Inferior parietal cortex (tissue), 1 donor: ENCODE results near the gene DNAH8.

ENCODE experiments used
- DNase-seq: peaks from one replicate; pipeline ENCODE4 v3.0.0-alpha.2; 2016; ENCODE audit errors: extremely low spot score

Gene DNAH8

DNA sequence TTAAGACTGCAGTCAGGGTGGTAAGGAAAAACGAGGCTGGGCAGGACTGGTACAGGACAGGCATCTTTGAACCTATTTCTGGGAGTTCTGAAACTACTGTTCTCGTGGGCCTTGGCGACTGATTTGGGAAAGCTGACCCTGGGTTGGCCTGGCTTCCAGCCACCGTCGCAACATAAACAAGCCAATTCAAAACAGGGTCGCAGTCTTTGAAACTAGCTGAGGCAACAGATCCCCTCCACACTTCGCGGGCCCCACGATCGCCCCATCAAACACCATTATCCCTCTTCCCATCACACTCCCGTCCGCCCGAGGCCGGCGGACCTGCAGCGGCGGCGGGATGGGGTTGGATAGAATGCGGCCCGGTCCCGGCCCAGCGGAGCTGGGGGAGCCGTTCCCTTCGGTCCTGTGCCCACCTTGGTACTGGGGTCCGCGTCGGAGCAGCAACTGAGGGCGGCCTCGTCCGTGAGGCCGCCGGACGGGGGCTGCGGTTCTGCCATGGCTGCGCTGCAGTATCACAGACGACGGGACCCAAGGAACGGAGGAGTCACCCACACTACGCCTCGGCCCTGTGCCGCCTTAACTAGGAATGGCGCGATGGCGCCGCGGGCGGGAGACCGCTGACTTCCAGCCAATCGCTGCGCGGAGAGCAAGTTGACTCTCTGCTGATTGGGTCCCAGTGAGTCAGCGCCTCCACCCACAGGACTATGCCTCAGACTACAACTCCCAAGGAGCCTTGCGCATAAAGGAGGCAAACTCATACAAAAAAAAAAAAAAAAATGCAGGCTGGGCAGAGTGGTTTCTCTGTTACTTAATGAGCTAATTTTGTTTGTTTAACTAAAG is 12.3 kb upstream of the DNAH8 start, which contains the start of gene GLO1:
Gene GLO1, minus strand, starts transcription at position 588 of the 840 bp plus-strand sequence. Its CDS starts 91 bp downstream, at position 497.
- peak; percentile 99 for DNase-seq

DNA sequence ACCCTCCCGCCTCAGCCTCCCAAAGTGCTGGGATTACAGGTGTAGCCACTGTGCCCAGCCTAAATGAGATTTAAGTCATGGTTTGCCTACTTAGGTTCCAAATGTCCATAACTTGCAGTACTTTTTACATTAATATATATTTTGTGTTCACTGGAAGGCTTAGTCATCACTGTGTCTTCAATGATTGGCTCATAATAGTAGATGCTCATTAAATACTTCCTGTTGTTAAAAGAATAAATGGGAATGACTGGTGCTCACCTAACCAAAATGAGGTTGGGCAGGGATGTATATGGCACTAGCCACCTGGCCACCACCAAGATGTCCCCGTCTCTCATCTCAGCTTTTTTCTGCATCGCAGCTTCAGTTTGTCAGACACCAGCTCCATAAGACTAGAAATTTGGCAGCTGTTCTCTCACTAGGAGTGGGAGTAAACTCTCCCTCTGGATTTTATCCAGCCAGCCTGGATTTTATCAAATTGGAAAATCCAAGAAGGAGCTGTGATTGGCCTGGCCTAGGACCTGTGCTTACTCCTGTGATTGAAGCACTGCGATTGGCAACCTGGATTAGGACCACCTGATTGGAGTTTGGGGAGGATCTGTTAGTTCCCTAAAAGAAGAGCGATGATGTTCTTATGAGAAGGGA is 11.0 kb upstream of the DNAH8 start:
- DNase-seq, result no peak

DNA sequence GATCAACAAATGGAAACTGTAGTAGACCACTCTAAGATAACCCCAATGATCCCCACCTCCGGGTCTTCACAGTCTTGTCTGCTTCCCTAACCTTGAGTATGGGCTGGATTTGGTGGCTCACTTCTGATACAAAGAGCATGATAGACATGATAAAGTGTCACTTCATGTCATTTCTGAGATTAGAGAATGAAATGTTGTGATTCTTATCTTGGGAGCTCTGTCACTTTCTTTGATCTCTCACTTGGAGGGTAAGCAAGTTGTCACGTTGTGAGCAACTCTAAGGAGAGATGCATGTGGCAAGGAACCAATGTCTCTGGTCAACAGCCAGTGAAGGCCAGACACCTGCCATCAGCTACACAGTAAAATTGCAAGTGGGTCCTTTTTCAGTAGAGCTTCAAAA is 9.2 kb upstream of the DNAH8 start:
- DNase-seq, result no peak

DNA sequence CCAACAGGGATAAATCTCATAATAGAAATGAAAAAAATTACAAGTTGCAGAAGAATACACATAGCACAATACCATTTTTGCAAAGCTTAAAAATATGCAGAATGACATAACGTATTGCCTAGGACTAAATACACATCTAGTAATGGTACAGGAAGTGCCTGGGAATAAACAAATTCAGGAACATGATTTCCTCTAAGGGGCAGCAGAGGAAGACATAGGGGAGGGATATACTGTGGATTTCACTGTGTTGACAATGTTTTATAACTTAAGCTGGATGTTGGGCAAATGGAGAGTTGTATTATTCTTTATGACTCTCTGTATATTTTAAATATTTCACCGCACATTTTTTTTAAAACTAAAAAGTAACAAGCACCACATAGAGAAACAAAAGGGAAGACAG is 6.6 kb upstream of the DNAH8 start:
- no peak for DNase-seq

DNA sequence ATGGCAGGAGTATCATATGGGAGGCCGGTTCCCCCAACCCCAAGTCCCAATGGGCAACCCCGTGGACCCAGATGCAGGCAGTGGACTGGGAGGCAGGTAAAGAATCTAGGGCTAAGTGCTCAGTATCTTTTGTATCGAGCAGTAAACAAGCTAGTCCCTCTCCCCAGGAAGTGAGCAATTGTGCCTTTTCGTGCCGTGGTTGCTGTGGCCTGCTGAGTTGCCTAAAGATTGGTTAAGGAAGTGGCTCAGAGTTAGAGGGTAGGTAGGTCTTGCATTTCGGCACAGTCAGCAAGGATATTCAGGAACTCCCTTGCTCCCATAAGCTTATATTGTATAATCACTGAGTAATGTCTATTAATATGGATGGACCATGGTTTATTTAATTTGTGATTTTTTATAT is 1.3 kb upstream of the DNAH8 start:
- DNase-seq, result no peak

DNA sequence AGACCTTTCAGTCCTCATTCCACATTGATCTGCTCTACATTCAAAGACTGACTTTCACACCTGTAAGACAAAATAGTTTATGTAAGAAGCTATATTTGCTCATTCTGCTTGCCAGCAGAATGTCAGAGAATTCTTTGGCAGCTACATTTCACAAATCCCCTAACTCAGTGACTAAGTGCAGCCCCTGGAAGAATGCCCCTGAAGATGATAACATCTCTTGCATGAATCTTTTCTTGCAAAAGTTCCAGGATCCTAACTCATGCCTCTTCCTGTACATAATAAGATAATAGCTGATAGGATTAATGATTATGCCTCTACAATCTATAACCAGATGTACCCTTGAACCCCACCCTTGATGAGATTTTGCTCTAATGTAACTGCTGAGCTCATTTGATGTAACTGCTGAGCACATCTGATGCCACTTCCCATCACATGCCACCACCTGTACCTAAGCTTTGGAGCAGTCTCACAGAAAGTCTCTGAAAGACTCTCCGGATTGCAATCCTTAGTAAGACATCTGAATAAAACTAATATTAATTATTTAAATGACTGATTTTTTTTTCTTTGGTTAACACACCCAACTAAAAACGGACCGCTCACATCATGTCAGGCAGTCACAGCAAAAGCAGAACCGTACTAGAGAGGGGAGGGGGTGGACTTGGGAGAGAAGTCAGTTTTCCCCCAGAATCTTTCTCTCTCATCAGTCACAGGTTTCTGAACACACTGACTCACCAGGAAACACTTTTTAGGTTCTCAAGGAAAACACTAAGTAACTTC is 684 bp upstream of the DNAH8 start:
- no peak for DNase-seq

DNA sequence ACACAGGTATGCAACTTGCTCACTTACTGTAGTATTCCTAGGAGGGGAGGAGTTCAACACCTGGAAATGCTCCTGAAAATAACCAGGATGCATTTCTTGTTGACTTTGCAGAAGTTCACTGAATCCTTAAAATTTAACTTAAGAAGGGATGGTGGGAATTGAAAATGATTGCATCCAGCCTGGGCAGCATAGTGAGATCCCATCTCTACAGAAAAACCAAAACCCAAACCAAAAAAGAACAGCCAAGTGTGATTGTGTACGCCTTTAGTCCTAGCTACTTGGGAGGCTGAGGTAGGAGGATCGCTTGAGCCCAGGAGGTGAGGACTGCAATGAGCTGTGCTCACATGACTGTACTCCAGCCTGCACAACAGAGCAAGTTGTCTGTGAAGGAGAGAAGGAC is 1.7 kb downstream of the DNAH8 start:
- no peak for DNase-seq

DNA sequence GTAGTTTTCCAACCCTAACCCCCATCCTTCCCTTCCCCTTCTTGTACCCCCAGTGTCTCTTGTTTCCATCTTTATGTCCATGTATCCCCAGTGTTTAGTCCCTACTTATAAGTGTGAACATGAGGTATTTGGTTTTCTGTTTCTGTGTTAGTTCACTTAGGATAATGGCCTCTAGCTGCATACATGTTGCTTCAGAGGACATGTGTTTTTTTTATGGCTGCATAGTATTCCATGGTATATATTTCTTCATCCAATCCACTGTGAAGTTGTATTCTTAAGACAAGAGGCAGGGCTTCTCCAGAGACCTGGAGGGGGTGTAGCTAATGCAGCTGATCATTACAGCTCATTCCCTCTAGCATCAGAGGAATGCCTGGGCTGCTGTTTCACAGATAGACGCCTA is 4.2 kb downstream of the DNAH8 start:
- no peak for DNase-seq

DNA sequence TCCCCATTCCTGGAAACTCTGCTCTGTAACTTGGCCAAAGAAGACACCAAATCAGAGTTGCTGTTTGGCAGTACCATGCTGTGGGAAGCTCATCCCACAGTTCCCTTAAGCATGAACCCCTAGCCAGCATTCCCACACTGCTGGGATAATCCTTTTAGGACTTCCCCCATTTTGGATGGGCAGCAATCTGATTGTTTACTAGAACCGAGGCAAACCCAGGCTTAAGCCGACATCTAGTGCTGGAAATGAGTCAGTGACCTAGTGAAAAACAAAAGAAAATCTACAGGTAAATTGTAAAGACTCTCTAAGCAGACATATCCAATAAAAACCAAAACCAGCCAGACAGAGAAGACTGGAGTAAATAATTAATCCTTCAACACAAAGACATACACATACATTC is 5.2 kb downstream of the DNAH8 start:
- no peak for DNase-seq

DNA sequence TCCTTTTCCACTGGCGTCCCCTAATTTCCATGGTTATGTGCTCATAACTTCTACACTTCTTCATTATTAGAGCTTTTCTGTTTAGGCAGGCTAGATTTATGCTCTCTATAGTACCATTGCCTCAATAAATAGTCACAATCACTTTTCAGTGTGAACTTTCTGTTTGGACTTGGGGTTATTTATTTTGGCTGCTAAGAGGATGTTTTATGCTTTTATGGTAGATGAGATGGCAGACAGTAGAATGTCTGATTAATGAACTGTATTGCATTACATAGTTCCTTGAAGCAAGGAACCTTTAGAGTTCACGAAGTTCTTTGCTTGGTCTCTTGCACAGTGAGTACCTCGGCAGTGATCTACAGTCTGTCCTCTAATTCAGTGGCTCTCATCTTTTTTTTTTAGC is 6.9 kb downstream of the DNAH8 start:
- no peak for DNase-seq

DNA sequence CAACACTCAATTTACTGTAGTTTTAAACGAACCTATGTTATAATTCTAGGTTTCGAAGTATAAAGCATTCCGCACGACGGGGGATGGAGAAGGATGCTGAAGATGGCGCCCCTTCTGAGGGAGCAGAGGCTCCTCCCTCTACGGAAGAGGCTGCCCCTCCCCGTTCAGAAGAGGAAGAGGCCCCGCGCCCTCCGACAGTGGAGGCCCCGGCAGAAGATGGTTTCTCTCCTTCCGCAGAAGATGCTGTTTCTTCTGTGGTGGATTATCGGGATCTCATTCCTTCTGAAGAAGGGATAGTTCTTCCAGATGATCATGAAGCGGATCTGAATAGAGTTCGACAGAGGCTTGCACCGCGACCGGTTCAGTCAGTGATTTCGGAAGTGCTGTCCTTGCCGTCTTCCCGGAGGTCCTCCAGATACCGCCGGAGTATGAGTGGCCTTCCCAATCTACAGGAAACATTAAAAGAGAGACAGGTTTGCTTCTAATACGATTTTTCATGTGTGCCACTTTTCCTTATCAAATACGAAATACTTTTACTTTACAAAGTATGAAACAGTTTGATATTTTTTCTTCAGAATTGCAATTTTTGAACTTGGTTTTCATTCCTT is 7.7 kb downstream of the DNAH8 start:
- no peak for DNase-seq

DNA sequence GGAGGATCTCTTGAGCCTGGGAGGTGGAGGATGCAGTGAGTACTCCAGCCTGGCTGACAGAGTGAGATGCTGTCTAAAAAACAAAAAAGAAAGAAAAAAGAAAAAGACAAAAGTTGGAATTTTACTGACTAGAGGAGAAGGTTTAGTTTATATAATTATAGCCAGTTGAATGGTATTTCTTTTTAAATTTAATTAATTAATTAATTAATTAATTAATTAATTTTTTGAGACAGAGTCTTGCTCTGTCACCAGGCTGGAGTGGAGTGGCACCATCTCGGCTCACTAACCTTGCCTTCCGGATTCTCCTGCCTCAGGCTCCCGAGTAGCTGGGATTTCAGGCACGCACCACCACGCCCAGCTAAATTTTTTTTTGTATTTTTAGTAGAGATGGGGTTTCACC is 8.7 kb downstream of the DNAH8 start:
- no peak for DNase-seq

DNA sequence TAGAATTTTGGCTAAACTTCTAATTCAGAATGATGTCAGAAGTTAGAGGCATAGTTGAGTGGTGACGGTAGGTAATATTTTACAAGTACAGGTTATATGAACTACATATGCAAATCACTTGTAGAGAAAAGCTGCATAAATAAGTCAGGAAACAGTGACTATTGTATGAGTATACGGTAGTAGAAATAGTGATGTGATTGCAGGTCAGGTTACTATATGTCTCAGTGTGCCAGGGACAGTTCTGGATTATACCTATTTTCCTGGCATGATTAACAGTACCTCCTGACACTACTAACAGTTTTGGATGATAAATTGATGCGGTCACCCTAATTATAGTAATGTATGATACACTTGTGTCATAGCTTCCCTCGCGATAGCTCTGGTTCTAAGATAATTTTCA is 9.2 kb downstream of the DNAH8 start:
- DNase-seq, result no peak

DNA sequence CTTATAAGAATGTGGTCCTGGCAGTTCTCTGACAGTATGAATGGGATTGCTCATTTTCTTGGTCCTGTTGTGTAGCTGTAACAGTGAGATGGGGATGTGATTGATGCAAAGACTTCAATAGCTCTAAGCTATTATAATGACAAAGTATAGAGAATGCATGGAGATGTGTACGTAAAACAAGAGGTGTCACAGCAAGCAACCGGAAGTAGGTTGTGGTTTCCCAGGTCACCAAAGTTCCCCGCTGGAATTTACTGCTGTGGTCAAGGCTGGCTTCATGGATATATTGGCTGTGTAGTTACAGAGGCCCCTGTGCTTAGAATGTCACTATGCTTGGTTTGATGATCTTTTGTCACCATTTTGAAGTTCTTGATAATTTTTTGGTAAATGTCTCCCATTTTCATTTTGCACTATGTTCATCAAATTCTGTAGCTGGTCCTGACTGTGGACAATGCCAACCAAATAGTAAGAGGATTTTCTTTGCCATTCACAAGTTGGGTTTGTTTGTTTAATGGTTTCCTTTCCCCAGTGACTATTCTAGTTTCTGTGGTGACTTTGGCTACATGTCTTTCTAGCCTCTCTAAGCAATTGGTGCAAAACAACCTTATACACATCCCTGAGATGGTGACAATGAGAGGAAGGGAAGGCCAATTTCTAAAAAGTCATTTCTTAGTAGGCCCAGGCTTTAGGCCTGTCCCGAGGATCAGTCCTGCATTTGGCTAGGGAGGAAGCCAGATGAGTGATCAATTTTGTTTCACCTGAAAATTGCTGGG is 10.5 kb downstream of the DNAH8 start:
- DNase-seq, result no peak

DNA sequence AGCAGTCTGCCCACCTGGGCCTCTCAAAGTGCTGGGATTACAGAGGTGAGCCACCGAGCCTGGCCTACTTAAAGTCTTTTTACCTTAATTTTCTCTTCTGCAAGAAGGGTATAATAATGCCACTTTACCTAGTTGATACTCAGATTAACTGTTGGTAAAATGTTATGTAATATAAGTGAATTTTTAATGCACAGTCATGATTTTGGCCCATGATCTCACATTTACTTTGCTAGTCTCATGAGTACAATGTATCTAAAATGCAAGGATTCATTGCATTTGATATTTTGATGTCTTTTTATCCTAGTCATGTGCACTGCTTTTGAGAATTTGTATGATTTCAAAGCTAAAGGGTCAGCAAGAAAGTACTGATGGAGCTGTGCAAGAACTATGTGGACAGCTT is 13.1 kb downstream of the DNAH8 start:
- no peak for DNase-seq

DNA sequence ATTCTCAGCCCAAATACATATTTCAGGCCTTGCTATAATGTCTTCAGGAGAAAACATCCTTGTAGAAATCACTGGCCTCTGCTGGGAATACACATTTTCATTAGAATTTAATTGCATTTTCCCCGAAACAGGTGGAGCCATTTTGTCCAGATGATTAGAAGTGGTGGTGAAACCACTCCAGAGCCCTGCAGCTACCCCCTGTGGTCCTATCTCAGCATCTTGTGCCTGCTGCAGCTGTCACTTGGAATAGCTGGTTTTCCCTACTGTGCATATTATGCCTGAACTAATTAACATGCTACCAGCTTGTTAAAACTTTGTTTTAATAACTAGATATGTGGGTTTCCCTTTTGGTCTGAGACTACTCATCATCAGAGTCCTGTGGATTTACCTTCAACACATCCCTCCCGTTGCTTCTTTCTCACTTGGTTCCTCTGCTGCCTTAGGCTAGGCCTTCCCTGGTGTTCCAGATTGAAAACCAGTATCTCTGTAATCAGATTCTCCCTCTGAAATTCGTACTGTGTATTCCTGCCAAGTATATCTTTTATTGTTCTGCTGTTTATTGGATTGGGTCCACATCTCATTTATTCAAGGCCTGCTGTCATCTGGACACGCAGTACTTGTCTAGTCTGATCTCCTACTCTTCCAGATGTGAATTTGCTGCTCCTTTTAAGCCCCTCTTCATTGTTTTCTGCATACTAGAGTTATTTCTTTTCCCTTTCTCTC is 15.2 kb downstream of the DNAH8 start:
- DNase-seq, result peak; percentile 5

DNA sequence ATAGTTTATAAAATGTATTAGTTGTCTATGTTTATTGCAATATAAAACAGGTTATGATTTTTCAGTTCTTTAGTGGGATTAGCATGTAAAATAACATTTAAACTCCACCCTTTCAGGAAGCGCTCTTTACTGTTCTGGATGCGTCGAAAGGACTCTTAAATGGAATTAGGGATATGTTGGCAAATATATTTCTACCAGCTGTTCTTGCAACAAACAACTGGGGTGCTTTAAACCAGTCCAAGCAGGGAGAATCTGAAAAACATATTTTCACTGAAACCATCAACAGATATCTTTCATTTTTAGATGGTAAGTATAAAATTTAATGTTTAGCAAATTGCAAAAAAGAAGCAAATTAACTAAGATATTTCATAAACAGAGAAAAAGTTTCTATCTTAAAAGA is 21.8 kb downstream of the DNAH8 start:
- DNase-seq, result no peak

DNA sequence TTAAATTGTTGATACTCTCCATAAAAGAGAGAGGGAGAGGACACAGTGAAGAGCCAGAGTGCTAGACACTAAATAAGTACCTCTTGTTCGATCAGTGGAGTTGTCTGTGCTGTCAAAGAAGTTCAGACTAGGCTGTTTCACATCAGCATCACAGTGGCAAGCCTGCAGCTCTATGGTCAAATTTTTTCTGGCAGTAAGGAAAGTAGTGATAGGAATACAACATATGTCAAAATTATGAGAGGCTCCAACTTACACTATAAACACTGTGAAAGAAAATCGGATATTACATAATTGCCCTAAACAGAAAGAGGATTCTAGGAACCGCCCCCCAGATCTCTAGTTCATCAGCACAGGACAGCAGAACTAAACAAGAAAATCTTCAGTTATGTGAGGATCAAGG is 23.1 kb downstream of the DNAH8 start:
- DNase-seq, result no peak

DNA sequence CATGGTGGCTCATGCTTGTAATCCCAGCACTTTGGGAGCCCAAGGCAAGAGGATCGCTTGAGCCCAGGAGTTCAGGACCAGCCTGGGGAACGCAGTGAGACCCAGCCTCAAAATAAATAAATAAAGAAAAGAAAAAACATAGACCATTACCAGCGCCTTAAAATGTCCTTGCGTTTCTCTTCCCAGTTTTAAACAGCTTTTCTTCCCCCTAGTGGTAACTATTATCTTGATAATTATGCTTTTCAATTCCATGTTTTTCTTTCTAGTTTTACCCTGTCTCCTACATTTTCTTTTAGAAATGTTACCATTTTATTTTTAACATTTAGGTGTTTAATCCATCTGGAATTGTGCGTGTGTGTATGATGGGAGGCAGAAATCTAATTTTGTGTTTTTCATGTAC is 24.4 kb downstream of the DNAH8 start:
- DNase-seq, result no peak

DNA sequence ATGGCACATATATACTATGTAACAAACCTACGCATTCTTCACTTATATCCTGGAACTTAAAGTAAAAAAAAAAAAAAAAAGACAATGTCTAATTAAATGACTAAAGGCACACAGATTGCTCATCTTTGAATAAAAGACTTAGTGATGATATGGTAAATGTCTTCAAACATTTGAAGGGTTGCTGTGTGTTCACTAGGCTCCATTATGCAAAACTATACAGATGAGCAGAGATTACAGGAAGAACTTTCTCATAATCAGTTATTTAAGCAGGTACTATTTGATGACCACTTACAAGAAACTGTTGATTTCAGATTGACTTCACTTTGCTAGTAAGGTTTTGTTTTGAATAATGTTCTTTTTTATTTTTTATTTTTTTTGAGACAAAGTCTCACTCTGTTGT is 34.4 kb downstream of the DNAH8 start:
- no peak for DNase-seq
